ENCODE results near the gene BLMH.
A peak's percentile ranks its signal among the peaks of the same experiment; 100 is the strongest.

Gene BLMH

GRCh38 chr17:30308406-30308805 is 16.7 kb upstream of the BLMH start:
- DNase-seq, result no peak

GRCh38 chr17:30304778-30305177 is 13.0 kb upstream of the BLMH start:
- no peak for DNase-seq

- DNase-seq, result no peak
These were observed 10.5 kb upstream of the BLMH start for GRCh38 chr17:30302241-30302640.

DNA sequence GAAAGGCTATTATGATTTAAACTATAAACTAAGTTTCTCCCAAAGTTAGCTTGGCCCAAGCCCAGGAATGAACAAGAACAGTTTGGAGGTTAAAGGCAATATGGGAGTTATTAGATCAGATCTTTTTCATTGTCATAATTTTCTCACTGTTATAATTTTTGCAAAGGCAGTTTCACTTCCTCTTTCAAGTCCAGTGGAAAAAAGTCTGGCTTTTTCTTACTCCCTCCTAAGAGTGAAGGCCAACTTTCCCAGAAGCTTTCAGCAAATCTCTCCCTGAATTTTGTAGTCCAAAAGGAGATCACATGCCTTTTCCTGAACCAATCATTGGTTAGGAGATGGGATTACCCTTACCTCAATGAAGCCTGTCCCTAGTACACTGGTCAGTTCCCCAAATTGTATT is 9.1 kb upstream of the BLMH start:
- DNase-seq, result peak; percentile 17 to 50

DNA sequence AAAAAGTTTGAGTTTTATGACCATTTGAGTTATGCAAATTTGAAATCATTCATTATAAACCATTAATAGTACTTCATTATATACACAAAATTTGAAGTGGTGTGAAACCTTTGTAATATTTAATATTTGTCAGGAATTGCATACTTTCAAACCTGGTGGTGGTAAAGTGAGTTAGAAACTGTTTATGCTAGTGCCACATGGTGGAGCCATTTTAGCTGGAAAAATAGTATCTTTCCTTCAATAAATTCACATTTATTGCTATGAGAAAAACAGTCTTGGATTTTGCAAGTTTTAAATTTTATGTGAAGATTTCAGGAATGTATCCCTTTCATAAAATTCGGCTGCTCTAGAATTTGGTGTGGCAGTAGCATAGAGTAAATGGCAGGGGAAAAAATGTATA is 7.3 kb upstream of the BLMH start:
- DNase-seq, result no peak

DNA sequence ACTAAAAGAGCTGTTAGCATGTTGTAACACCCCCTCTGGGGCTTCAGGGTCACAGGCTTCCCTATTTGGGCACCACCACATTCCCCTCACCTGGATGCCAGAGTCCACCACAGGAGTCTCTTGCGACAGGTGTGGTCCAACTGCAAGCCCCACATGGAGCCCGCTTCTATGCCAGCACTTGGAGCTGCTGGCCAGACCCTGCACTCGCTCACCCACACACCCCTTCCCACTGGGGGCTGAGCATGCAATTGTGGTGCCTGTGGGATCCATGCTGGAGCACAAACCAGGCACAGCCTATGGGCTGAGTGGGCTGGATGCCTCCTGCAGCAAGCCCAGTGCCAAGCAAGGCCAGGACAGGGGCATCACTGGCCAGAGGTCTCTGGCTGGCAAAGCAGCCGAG is 6.0 kb upstream of the BLMH start:
- DNase-seq, result no peak

DNA sequence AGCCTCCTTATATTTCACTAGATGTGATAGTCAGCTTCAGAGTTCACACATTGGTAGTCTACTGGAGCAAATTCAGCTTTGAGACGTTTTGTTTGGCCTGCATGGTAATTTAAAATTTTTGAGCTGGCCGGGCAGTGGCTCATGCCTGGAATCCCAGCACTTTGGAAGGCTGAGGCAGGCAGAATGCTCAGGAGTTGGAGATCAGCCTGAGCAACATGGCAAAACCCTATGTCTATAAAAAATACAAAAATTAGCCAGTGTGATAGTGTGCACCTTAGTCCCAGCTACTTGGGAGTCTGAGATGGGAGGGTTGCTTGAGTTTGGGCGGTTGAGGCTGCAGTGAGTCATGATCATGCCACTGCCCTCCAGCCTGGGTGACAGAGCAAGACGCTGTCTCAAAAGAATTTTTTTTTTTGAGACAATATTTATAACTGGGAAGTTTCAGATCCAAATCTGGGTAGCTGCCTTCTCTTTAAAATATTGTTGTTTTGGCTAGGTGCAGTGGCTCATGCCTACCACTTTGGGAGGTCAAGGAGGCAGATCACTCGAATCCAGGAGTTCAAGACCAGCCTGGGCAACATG is 4.8 kb upstream of the BLMH start:
- peak; percentile 43 to 70 for DNase-seq

DNA sequence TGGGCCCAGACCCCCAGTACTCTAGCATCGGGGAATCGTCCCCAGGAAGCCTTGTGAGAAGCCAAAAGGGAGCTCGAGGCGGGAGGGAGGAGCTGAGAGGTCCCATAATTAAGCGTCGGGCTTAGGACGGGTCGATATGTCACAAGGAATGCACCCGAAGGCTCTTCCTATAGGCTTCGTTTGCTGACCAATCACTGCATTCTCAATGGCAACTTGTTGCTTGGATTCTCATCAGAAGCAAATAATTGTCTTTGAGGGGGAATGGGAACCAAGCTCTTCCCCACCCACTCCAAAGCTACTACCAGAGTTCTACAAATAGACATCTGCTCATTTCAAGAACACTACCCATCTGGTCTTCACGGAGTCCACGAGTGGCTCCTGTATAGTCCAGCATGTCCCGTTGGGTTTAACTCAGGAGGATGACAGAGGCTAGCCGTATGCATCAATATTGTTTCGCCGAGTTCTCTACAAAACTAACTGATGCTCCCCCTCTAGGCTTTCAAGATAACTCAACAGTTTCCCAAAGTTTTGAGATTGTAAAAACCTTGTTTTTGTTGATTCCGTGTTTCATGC is 628 bp upstream of the BLMH start:
- peak; percentile 45 to 59 for DNase-seq

- peak in 1 of 2 donors; percentile 16 for DNase-seq
These were observed 825 bp downstream of the BLMH start for GRCh38 chr17:30290696-30291542.

- DNase-seq, result no peak
These were observed 1.7 kb downstream of the BLMH start for GRCh38 chr17:30290077-30290476.

- DNase-seq, result no peak
These were observed 12.6 kb downstream of the BLMH start for GRCh38 chr17:30279156-30279555.

DNA sequence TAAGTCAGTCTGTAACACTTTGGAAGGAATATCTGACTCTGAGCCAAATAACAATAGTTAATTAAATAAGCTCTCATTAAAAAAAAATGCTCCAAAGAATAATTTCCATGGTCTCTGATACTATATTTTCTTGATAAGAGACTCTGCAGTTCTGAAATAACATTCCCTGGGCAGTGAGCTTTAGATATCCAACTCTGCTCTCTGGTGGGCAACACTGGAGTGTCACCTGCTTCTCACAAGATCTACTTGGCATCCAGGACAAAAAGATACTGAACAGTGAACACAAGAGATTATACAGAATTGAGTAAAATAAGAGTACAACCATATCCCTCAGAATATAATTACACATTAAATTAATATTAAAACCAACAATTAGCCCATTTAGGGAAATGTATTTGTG is 13.7 kb downstream of the BLMH start:
- no peak for DNase-seq

DNA sequence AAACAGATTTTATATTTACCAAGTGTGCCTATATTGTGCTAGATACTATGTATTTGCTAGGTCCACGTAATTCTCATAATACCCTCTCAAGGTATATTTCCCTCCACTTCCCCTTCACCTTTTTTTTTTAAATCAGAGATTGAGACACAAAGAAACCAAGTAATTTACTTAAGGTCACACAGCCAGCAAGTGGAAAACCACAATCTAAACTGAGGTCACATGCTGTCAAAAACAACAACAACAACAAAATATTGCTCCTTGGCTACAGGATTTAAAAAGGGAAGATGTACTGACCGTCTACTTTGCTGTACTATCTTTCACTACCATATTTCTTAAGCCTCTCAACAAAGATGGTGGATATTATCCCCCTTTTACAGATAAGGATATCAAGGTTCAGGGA is 15.8 kb downstream of the BLMH start:
- no peak for DNase-seq

DNA sequence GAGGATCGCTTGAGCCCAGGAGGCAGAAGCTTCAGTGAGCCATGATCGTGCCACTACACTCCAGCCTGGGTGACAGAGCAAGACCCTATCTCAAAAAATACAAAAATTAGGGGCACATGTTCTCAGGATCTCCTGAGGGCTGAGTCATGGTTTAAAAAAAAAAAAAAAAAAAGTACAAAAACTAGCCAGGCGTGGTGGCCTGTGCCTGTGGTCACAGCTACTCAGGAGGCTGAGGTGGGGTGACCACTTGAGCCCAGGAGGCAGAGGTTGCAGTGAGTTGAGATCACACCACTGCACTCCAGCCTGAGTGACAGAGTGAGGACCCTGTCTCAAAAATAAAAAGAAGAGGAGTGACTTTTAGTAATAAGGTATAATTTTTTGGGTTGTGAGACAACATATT is 16.9 kb downstream of the BLMH start:
- DNase-seq, result no peak

GRCh38 chr17:30273373-30273772 is 18.4 kb downstream of the BLMH start:
- DNase-seq, result no peak

DNA sequence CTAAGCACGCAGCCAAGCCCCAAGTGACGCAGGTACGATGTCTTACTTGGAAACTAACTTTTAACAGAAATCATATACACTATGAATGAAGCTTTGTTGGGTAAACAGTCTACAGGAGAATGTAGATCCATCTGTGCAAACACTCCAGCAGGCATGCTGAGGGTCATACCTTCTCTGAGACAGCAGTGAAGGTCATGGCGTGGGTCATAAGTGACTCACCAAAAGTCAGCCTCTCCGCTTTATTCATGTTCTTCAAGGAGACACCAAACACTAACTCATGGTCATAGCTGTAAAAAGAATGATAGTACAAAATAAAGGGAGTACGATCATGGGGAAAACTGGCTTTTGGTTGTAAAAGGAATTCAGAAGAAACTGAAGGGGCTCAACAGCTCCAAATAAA is 20.6 kb downstream of the BLMH start:
- DNase-seq, result no peak

DNA sequence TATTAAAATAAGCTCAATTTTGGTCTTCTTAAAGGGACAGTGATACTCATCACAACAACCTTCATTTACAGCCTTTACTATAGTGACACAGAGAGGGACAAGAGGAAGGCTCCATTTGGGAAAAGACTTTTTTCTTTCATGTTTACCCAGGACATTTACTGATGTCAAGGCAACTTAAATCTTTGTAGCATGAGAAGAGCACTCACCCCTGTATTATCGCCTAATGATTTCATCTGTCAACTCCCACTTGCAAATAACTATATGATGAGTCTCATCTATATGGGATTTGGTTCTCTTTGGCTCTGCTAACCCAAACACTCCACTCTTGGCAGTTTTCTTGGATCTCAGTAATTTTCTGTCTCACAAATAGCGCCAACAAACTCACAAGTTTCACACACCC is 24.1 kb downstream of the BLMH start:
- no peak for DNase-seq

DNA sequence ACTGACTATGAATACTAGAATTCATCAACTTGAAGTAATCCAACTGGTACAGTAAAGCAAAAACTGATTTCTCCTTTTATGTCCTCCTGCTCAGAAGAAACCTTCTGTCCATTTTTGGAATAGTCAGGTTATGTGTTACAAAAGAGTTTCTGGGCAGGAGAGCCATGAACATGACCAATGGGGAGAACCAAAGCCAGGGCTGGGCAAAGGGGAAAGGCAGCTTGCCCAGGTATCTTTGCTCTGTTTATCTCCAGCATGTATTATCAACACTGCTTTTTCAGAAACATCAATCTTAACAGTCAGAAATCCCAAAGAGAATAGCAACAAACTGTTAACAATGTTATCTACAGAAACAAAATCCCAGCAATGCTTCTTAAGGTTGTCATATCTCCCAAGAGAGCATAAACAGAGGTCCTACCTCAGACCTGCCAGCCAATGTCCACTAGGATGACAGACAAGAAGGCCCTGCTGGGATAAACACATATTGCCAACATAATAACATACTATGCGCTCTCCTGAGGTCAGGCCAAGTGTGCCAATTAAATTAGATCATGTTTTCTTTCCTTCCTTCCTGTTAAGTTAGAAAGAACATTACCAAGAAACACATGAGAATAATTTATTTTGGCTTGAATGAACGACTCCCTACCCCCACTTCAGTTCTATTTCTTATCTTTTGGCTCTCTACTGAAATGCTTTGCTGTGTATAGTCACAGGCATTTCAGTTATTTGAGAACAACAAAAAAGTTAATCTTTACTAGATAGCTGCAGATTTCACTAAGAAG is 28.0 kb downstream of the BLMH start:
- no peak for DNase-seq

GRCh38 chr17:30256756-30257506 is 34.8 kb downstream of the BLMH start:
- no peak for DNase-seq

- DNase-seq, result no peak
These were observed 37.6 kb downstream of the BLMH start for GRCh38 chr17:30254150-30254549.

GRCh38 chr17:30253312-30253711 is 38.4 kb downstream of the BLMH start:
- DNase-seq, result no peak

GRCh38 chr17:30251931-30252330 is 39.8 kb downstream of the BLMH start:
- no peak for DNase-seq

DNA sequence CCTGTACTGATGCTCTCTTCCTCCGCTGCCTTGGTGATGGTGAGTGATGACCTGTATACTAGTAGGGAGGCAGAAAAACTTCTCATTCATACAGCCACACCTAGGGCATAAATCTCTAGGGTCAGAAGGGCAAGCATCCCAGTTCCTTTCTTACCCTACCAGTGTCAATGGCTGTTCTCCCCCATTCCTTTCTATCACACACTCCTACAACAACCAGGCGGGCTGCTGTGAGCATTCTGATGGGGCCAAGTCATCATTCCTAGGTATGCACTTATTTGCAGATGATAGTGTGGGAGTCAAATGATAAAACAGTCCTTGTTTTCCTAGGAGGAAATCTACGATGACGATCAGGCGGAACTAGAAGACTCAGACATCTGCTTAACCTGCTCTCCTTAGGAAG is 42.3 kb downstream of the BLMH start:
- DNase-seq, result no peak
